22Rv1 (cell line): ENCODE measurements around the gene COL6A3.

Experiments
- CTCF ChIP-seq: fragments of 450-650 bp; IDR thresholded peaks from 2 replicates; pipeline ENCODE4 v1.5.1; 2017; ENCODE audit warnings: mild to moderate bottlenecking
- ZFX ChIP-seq: fragments of 450-650 bp; IDR thresholded peaks from 2 replicates; pipeline ENCODE4 v1.6.1; 2017; ENCODE audit warnings: antibody characterized with exemption, borderline replicate concordance

GRCh38 chr2:237406371-237406895 is 7.5 kb downstream of the COL6A3 start:
- no peak for TF ChIP-seq CTCF
- no peak for TF ChIP-seq ZFX
